GM18870 (cell line): ENCODE data around the gene ASTN2.
A peak's percentile ranks its signal among the peaks of the same experiment; 100 is the strongest.

ENCODE experiments used
- ATAC-seq: cut with Tn5 transposase; IDR thresholded peaks from one replicate; pipeline ENCODE4 v1.9.1; 2021; ENCODE audit warnings: moderate library complexity; ENCODE audit not compliant: unreplicated experiment

ASTN2 gene

GRCh38 chr9:116980582-116981120 is 434.2 kb downstream of the ASTN2 start:
- no peak for ATAC-seq

- no peak for ATAC-seq
These were observed 435.4 kb downstream of the ASTN2 start for GRCh38 chr9:116979456-116979855.

DNA sequence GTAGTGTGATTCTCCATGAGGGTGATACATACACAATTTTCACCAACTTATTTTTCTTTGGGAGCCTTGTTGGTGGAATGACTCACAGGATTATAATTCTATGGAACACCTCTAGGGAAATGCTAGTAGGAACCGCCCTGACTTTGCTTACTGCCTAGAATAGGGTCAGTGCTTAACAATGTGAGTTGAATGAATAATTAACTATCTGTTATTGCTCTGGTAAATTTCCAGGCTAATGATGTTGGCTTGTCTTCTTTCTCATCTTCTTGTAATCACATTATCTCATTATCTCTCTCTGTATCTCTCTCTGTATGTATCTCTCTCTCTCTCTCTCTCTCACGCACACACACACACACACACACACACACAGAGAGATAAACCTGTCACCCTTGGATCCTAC is 436.7 kb downstream of the ASTN2 start:
- ATAC-seq, result no peak

DNA sequence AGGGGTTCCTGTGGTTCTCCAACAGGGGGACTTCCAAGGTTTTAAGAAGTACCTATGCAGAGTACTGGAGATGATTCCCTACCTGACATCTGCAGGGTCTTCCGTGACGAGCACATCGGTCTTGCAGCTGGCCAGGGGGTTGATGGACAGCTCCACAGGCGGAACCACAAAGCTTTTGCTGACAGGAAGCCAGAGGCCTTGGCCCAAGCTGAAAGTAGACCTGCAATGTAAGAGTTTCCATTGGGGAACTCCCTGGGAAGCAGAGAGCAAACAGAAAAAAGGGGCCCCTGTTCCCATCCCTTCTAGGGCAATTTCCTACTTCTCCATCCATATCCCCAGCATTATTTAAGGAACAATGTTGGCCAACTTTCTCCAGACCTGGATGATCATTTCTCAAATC is 439.7 kb downstream of the ASTN2 start:
- no peak for ATAC-seq

DNA sequence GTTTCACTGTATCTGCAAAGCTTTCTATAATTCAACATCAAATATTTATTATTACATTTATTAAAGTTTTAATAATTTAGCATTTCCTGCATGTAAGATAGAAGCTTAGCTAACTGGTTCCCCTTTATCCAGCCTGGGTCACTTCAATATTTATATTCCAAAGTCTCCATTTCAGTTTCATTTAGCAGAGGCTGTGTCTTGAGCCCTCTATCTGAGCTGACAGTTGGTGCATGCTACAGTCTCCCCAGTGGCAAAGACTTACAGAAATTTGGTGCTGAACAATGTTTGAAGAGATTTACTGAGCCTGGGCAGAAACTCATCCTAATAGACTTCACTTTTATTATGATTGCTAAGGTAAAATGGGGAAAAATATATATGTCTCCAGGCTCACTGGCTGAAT is 448.7 kb downstream of the ASTN2 start:
- no peak for ATAC-seq

GRCh38 chr9:116964258-116964657 is 450.6 kb downstream of the ASTN2 start:
- ATAC-seq, result no peak

DNA sequence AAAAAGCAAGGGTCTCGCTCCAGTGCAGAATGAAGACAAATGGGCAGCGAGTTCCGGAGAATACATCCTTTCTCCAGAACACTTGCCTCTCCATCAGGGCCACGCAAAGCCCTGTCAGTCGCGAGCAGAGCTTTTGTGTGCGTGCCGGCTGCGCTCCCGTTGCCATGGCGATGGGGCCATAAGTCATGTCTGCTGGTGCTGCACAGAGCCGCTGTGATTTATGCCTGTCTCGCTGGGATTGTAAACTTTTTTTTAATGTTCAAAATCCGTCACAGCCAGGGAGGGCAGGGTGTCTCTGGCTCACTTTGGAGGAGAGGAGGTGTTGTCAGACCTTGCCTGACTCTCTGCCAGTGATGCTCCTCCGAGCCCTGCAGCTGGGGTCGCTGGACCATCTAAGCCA is 455.0 kb downstream of the ASTN2 start:
- no peak for ATAC-seq

GRCh38 chr9:116958881-116959280 is 456.0 kb downstream of the ASTN2 start:
- ATAC-seq, result no peak

DNA sequence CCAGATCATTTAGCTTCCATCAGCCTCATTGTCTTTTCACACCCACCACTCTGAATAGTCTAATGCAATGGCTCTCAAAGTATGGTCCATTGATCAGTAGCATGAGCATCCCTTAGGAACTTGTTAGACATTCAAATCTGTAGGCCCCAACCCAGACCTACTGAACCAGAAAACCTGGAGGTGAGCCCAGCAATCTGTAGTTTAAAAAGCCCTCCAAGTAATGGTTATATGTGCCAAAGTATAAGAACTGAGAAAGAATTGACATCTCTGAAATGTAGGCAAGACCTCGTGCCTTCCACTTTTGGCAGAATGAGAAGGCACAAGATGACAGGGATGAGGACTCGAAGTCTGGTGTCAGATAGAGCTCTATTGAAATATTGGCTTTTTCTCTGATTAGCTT is 460.1 kb downstream of the ASTN2 start:
- no peak for ATAC-seq

- no peak for ATAC-seq
These were observed 461.6 kb downstream of the ASTN2 start for GRCh38 chr9:116953271-116953670.

DNA sequence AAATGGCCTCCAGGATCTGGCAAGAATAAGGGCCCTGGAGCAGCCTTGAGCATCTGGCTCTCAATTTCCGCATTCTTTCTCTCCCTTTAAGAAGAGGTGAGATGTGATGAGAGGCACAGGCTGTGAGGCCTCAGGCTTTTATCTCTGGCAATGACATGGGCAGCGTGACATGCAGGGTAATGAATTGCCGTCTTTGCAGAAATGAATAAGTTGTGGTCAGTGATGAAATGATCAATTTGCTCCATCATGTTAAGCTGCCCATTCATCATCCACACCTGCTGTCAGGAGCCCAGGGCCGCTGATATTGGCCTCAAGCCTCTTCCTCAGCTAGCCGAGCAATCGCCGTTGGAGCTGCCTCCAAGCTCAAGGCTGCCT is 462.4 kb downstream of the ASTN2 start:
- no peak for ATAC-seq

DNA sequence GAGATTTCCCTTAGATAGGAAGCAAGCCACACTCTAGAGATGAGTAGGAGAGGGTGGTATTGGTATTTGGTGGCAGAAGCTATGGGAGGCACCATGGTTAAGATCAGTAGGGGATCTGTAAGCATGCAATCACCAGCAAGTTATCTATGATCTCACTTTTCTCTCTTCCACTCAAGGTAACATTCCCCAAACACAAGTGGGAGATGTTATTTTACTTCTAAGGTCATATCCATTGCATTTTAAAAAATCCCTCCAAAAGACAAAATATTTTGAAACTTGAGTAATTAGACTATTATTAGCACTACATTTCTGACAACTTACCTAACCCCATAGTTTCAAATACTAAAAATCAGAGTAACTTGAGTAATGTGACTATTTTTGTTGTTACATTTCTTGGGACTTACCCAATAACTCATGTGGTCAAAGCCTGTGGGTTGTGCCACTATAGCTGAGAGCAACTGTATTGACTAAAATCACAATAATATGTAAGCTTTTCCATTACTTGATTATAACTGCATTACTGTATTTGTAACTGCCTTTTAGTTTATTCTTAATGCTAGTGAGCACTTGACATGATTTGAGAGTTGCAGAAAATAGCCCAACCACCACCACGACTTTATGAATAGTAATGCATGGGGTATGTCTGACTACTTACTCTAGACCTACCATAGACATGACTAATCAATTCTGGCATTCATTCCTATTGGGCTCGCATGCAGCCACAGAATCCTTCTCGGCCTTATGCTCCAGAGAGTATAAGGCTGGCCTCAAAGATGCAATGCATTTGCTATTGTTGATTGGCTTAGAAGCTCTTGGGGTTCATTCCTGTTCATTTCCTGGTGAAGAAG is 463.0 kb downstream of the ASTN2 start:
- ATAC-seq, result peak; percentile 87

GRCh38 chr9:116945817-116946216 is 469.0 kb downstream of the ASTN2 start:
- ATAC-seq, result no peak

DNA sequence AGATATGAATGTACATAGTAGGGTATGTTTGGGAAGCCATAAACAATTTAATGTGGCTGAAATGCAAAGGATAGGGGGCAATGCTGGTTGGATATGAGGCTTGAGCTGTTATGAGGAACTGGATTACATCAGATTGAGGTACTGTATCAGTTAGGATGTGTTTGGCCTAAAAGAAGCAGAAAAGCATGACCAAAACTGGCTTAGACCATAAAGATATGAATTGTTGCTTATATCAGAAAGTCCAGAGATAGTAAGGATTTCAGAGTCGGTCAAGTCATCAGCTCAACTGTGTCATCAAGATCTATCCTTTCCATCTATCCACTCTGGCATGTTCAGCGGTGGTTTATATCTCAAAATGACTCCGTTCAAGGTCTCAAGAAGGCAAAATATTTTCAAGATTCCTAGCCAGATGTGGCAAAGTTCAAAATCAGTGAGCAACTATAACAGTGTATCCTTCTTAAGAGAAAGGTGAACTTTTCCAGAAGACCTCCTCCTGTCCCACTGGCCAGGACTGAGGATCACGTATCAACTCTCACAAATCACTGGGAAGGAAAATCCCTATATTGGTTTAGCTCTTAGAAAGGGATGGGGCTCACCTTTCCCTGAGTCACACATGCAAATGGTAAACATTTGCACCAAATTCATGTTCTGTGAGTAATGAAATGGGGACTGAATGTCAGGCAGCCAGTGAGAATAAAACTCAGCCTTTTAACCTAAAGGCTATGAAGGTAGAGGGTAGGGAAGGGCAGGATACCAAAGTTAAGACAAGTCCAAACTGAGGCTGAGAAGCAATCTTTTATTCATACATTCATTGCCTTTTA is 469.9 kb downstream of the ASTN2 start:
- ATAC-seq, result no peak

DNA sequence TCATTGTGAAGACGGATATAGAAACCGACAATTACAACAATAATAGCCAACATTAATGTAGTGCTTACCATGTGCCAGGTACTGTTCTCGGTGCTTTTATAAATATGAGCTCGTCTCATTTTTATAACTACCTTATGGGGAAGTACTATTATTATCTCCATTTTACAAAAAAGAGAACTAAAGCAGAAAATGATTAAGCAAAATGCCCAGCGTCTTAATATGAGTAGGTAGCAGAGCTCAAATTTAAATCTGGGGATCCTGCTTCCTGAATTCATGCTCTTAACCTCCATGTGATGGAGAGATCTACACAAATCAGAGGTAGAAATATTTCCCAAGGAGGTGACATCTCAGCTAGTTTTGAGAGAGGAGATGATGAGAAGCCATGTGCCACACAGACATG is 470.9 kb downstream of the ASTN2 start:
- no peak for ATAC-seq

DNA sequence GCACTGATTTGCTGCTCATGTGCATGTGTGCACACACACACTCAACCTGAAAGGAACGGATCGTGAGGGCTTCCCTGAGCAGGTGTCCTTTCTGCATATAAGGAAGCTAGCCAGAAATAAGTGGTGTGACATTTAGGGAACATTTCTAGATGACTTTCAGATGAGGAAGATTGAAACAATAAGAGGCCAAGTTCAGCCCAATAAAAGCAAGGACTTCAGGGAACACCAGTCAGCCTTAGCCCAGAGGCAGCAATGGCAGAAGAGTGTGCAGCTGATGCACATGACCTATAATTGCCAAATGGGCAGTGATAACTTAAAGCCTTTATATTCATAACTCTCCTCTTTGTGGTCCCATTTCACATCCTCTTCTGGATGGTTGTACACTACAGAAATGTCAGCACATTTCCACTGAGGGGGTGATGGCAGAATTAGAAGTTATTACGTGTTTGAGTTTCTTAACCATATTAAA is 472.2 kb downstream of the ASTN2 start:
- peak; percentile 60 for ATAC-seq

GRCh38 chr9:116941266-116941665 is 473.6 kb downstream of the ASTN2 start:
- ATAC-seq, result no peak

GRCh38 chr9:116940614-116941215 is 474.1 kb downstream of the ASTN2 start:
- ATAC-seq, result no peak

DNA sequence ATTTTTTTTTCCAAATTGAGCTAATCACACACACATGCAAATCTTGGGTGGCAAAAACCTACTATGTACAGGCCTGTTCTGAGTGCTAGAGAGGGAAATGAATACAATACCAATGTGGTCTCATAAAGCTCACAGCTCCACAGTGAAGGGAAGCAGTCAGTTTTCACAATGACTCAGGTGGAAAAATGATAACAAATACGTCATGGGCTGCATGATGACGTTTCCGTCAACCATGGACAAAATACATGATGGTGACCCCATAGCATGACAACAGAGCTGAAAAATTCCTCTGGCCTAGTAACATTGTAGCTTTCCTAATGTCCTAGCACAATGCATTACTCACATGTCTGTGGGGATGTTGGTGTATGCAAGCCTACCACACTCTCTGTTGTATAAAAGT is 475.2 kb downstream of the ASTN2 start:
- peak; percentile 68 for ATAC-seq

DNA sequence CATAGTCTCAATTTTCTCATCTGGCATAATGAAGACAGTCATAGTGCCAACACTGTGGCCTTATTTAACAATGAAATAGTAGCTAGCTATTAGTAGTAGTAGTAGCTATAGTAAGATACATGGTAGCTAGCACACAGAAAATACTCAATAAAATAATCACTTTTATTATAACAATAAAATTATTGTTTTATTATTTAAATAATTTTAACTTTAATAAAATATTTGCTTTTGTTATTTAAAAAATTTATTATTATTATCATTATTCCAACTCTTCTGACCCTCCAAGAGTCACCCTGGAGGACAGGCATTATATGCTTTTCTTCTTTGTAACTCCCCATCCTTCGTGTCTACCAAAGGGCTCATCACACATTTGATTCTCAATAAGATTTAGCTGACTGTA is 475.7 kb downstream of the ASTN2 start:
- no peak for ATAC-seq

- ATAC-seq, result no peak
These were observed 477.5 kb downstream of the ASTN2 start for GRCh38 chr9:116937361-116937760.
